H1 (cell line): ENCODE data around the gene NTNG2. TPM values are rescaled to one million over a fixed set of nuclear protein-coding genes. Genes with fewer than 3 reads are reported as not detected.

ENCODE experiments used
- CTCF ChIA-PET: fragments of 300-600 bp; sonication (Branson Sonifier 250); formaldehyde crosslinking; loops from one replicate; lab custom pipeline; 2021; ENCODE audit not compliant: partially characterized antibody; lab: Charles Lee
- POLR2A ChIA-PET: fragments of 300-600 bp; sonication (Branson Sonifier 250); formaldehyde crosslinking; loops from one replicate; lab custom pipeline; 2021; ENCODE audit warnings: inconsistent platforms; ENCODE audit not compliant: partially characterized antibody; lab: Charles Lee
- DNase-seq, 2 experiments: peaks; one replicate each; pipeline versions ENCODE4 v3.0.0 to v3.0.0-alpha.2; 2010 to 2022; ENCODE audit warnings: low spot score in 2 of 2, low read depth in 1 of 2, mixed read lengths in 1 of 2
- FAIRE-seq: peaks from 2 replicates; lab custom pipeline; 2011; peaks lifted over from hg19 to GRCh38; lab: Jason Lieb, UNC
- H2AFZ ChIP-seq: 2 replicates; pipeline ENCODE4 v1.8.1; 2012; ENCODE audit warnings: low read length, inconsistent platforms
- H2AK5ac ChIP-seq: 2 replicates; pipeline ENCODE4 v1.6.1; 2013; ENCODE audit warnings: low read depth, low read length
- H2BK120ac ChIP-seq: replicated peaks from 2 replicates; pipeline ENCODE3; 2013; ENCODE audit warnings: low read depth, low read length, inconsistent platforms
- H2BK12ac ChIP-seq: 2 replicates; pipeline ENCODE4 v1.6.1; 2013; ENCODE audit warnings: low read depth, low read length
- H2BK15ac ChIP-seq: 2 replicates; pipeline ENCODE4 v1.6.1; 2013; ENCODE audit warnings: low read length
- H2BK20ac ChIP-seq: 2 replicates; pipeline ENCODE4 v1.6.1; 2013; ENCODE audit warnings: low read length
- H2BK5ac ChIP-seq: 2 replicates; pipeline ENCODE4 v1.6.1; 2013; ENCODE audit warnings: low read depth, low read length
- H3K14ac ChIP-seq: 2 replicates; pipeline ENCODE4 v1.6.1; 2013; ENCODE audit warnings: inconsistent platforms; ENCODE audit not compliant: insufficient read length
- H3K18ac ChIP-seq: 2 replicates; pipeline ENCODE4 v1.6.1; 2013; ENCODE audit warnings: low read length; ENCODE audit errors: extremely low read depth
- H3K23ac ChIP-seq: 2 replicates; pipeline ENCODE4 v1.6.1; 2013; ENCODE audit warnings: inconsistent platforms; ENCODE audit not compliant: insufficient read length
- H3K23me2 ChIP-seq: 2 replicates; pipeline ENCODE4 v1.6.1; 2013; ENCODE audit warnings: low read depth, low read length
- H3K27ac ChIP-seq: 2 replicates; pipeline ENCODE4 v1.6.1; 2011; ENCODE audit warnings: low read depth, low read length, inconsistent platforms
- H3K27me3 ChIP-seq, 4 experiments: replicated peaks in 1 of 4; 1 replicate in 1 of 4; 2 replicates in 3 of 4; pipeline versions ENCODE4 v1.6.1 to v1.8.1; 2011 to 2013; ENCODE audit warnings: low read length in 3 of 4, mild to moderate bottlenecking in 3 of 4, inconsistent platforms in 2 of 4, mixed read lengths in 2 of 4, moderate library complexity in 1 of 4; ENCODE audit not compliant: control insufficient read depth in 3 of 4, insufficient read depth in 3 of 4; ENCODE audit errors: extremely low read depth in 1 of 4
- H3K36me3 ChIP-seq, 4 experiments: 2 replicates each; pipeline versions ENCODE4 v1.6.1 to v1.8.1; 2011 to 2013; ENCODE audit warnings: mild to moderate bottlenecking in 4 of 4, low read length in 3 of 4, moderate library complexity in 2 of 4, control low read depth in 1 of 4, inconsistent platforms in 1 of 4; ENCODE audit not compliant: insufficient read depth in 4 of 4, control insufficient read depth in 2 of 4
- H3K4ac ChIP-seq: replicated peaks from 2 replicates; pipeline ENCODE3; 2013; ENCODE audit warnings: low read length, low read depth, mixed read lengths, inconsistent platforms; ENCODE audit not compliant: insufficient read length
- H3K4me1 ChIP-seq, 4 experiments: replicated peaks in 1 of 4; 1 replicate in 1 of 4; 2 replicates in 3 of 4; pipeline versions ENCODE4 v1.6.1 to v1.8.1; 2011 to 2013; ENCODE audit warnings: low read length in 3 of 4, inconsistent platforms in 2 of 4, mixed read lengths in 1 of 4; ENCODE audit not compliant: insufficient read depth in 4 of 4, control insufficient read depth in 3 of 4
- H3K4me2 ChIP-seq, 2 experiments: 2 replicates each; pipeline versions ENCODE4 v1.6.1 to v1.8.1; 2011 to 2013; ENCODE audit warnings: low read depth in 2 of 2, low read length in 2 of 2, control low read depth in 1 of 2, inconsistent platforms in 1 of 2, mild to moderate bottlenecking in 1 of 2; ENCODE audit not compliant: insufficient read depth in 1 of 2
- H3K4me3 ChIP-seq, 4 experiments: fragments of 200-600, 300-600 bp in 1 of 4; sonication (generic), shearing (Covaris generic), sonication (Bioruptor Twin) in 1 of 4; 2 replicates each; pipeline versions ENCODE4 v1.5.1 to v1.8.1; 2011 to 2016; ENCODE audit warnings: low read length in 4 of 4, low read depth in 3 of 4, control low read depth in 2 of 4, inconsistent platforms in 2 of 4, mild to moderate bottlenecking in 2 of 4, mixed read lengths in 1 of 4, moderate library complexity in 1 of 4; ENCODE audit not compliant: insufficient read depth in 2 of 4; ENCODE audit errors: extremely low read depth in 1 of 4
- H3K56ac ChIP-seq: replicated peaks from 2 replicates; pipeline ENCODE3; 2013; ENCODE audit warnings: low read depth, mild to moderate bottlenecking, mixed read lengths, low read length, inconsistent platforms; ENCODE audit not compliant: insufficient read length
- H3K79me1 ChIP-seq: 2 replicates; pipeline ENCODE4 v1.6.1; 2013; ENCODE audit warnings: low read depth, low read length, control low read depth
- H3K79me2 ChIP-seq, 2 experiments: 2 replicates each; pipeline versions ENCODE4 v1.6.1 to v1.8.1; 2012 to 2013; ENCODE audit warnings: low read length in 2 of 2, mild to moderate bottlenecking in 2 of 2, inconsistent platforms in 1 of 2; ENCODE audit not compliant: insufficient read depth in 2 of 2, control insufficient read depth in 1 of 2
- H3K9ac ChIP-seq, 4 experiments: replicated peaks in 1 of 4; 1 replicate in 1 of 4; 2 replicates in 3 of 4; pipeline versions ENCODE4 v1.6.1 to v1.8.1; 2011 to 2013; ENCODE audit warnings: low read depth in 3 of 4, low read length in 3 of 4, control low read depth in 2 of 4, mild to moderate bottlenecking in 2 of 4, moderate library complexity in 2 of 4, inconsistent platforms in 1 of 4; ENCODE audit errors: extremely low read depth in 1 of 4
- H3K9me3 ChIP-seq, 2 experiments: 2 replicates each; pipeline versions ENCODE4 v1.6.1 to v1.8.1; 2012 to 2013; ENCODE audit warnings: mild to moderate bottlenecking in 2 of 2, moderate library complexity in 2 of 2, control low read depth in 1 of 2, inconsistent platforms in 1 of 2, low read depth in 1 of 2, low read length in 1 of 2, mixed read lengths in 1 of 2; ENCODE audit not compliant: insufficient read depth in 2 of 2
- H4K20me1 ChIP-seq, 2 experiments: replicated peaks in 1 of 2; 2 replicates each; pipeline versions ENCODE3 to v1.8.1; 2011 to 2013; ENCODE audit warnings: inconsistent platforms in 2 of 2, low read length in 2 of 2, mild to moderate bottlenecking in 1 of 2; ENCODE audit not compliant: insufficient read depth in 2 of 2, control insufficient read depth in 1 of 2
- H4K5ac ChIP-seq: 2 replicates; pipeline ENCODE4 v1.6.1; 2013; ENCODE audit warnings: low read length, low read depth, mixed read lengths, inconsistent platforms; ENCODE audit not compliant: insufficient read length
- H4K8ac ChIP-seq: 2 replicates; pipeline ENCODE4 v1.8.0; 2013; ENCODE audit warnings: mild to moderate bottlenecking, moderate library complexity, low read length, inconsistent platforms; ENCODE audit not compliant: insufficient read depth; ENCODE audit errors: extremely low read depth
- H4K91ac ChIP-seq: replicated peaks from 2 replicates; pipeline ENCODE3; 2013; ENCODE audit warnings: low read length, mixed read lengths, inconsistent platforms; ENCODE audit not compliant: insufficient read length
- CBX8 ChIP-seq: fragments of 300-800, 300-1000 bp; sonication (generic); IDR thresholded peaks from 2 replicates; pipeline ENCODE4 v1.7.1; 2016; ENCODE audit warnings: low read depth, low read length, borderline replicate concordance
- KDM1A ChIP-seq: fragments of 200-600, 300-600 bp; sonication (generic); IDR thresholded peaks from 2 replicates; pipeline ENCODE4 v1.7.1; 2016; ENCODE audit warnings: mild to moderate bottlenecking, low read length, borderline replicate concordance
- KDM4A ChIP-seq: IDR thresholded peaks from one replicate; pipeline ENCODE4 v1.7.1; 2012; ENCODE audit warnings: low read depth, mild to moderate bottlenecking, moderate library complexity, low read length, inconsistent platforms; ENCODE audit not compliant: severe bottlenecking
- POLR2AphosphoS5 ChIP-seq: IDR thresholded peaks from 2 replicates; pipeline ENCODE4 v1.6.1; 2011; ENCODE audit warnings: low read depth, low read length
- RAD21 ChIP-seq, 2 experiments: IDR thresholded peaks in 1 of 2; conservative IDR thresholded peaks in 1 of 2; 2 replicates each; pipeline ENCODE4 v1.6.1; 2011; ENCODE audit warnings: low read depth in 2 of 2, low read length in 2 of 2, improper control_type of control experiment in 1 of 2, inconsistent platforms in 1 of 2, mild to moderate bottlenecking in 1 of 2, moderate library complexity in 1 of 2
- RBBP5 ChIP-seq: IDR thresholded peaks from 2 replicates; pipeline ENCODE4 v1.7.1; 2012; ENCODE audit warnings: low read depth, mild to moderate bottlenecking, inconsistent platforms, low read length, moderate library complexity, borderline replicate concordance
- SP1 ChIP-seq: IDR thresholded peaks from 2 replicates; pipeline ENCODE4 v1.6.1; 2011; ENCODE audit warnings: low read depth, low read length
- SP2 ChIP-seq: IDR thresholded peaks from 2 replicates; pipeline ENCODE4 v1.6.1; 2012; ENCODE audit warnings: mild to moderate bottlenecking, low read length, inconsistent platforms
- TBP ChIP-seq: IDR thresholded peaks from 2 replicates; pipeline ENCODE4 v1.6.1; 2011; ENCODE audit warnings: low read depth, low read length, improper control_type of control experiment
- WGBS, 2 experiments: shearing (Covaris generic) in 1 of 2; methylation state at CpG; one replicate each; pipeline versions ENCODE4 v1.1.6 to v1.1.7; 2013 to 2015; ENCODE audit warnings: low lambda C conversion rate in 2 of 2, mixed read lengths in 2 of 2, inconsistent platforms in 1 of 2, low coverage in 1 of 2, missing lambda C conversion rate in 1 of 2; ENCODE audit not compliant: insufficient replicate concordance in 2 of 2, insufficient coverage in 1 of 2, insufficient read length in 1 of 2; ENCODE audit errors: extremely low coverage in 1 of 2, missing lambda C conversion rate in 1 of 2; 5-methylcytosine and 5-hydroxymethylcytosine counted together
- polyA plus RNA-seq, 7 experiments: library from polyadenylated mRNA; depleted of rRNA in 3 of 7; stranded (reverse) in 5 of 7; unstranded in 2 of 7; fragments of >200 nt in 5 of 7; fragments of 200-250 nt in 2 of 7; gene quantifications; 1 replicate in 5 of 7; 2 replicates in 1 of 7; 4 replicates in 1 of 7; pipeline versions ENCODE4 v1.2.1 to v1.2.3, GENCODE V29; 2011 to 2013; ENCODE audit warnings: missing spikeins in 2 of 7, mixed read lengths in 2 of 7
- total RNA-seq: library from RNA; stranded (reverse); fragmentation: NEBNext Ultra II Directional; extraction: Animal tissue kit (Norgen Biotek cat#: 25700); gene quantifications from 2 replicates; pipeline ENCODE4 v1.2.1, GENCODE V29; 2021
- TF ChIP-seq, protein P1 (sequence below): IDR thresholded peaks from 2 replicates; pipeline ENCODE4 v1.6.1; 2012; ENCODE audit warnings: low read length, inconsistent platforms

NTNG2 gene
- total and polyA plus RNA-seq, 2 of the 8 experiments (the other 6 are each of a cell fraction or from before 2014, with no cell fraction given), result 1.4 to 1.5 TPM

GRCh38 chr9:132235894-132236661, 74.2 kb downstream of the NTNG2 start:
- FAIRE-seq (peak; percentile 32), DNase-seq (peak; percentile 66 to 97)
- peak overlapping the region; percentile 27; the same call in 1 of the 2 replicates for H2BK20ac ChIP-seq
- H3K23me2 ChIP-seq, result peaks cover 4% of the 10 kb centered on the region; the same call in 1 of the 2 replicates
- no peak overlapping the region for H4K91ac ChIP-seq
- H3K9ac ChIP-seq, result no peak overlapping the region
- no peaks in the 10 kb centered on the region for H3K36me3 ChIP-seq
- H3K79me2 ChIP-seq, result no peaks in the 10 kb centered on the region
- 0 out of 2 replicates have a peak overlapping the region, but pooled peaks have one; percentile 37 for H2BK15ac ChIP-seq
- no peak overlapping the region for H3K18ac ChIP-seq
- no peak overlapping the region for H3K4me3 ChIP-seq
- H3K27me3 ChIP-seq, result no peaks in the 10 kb centered on the region; a peak in 1 of 7 replicates
- CTCF ChIA-PET, result interaction anchor here (0.7 to 16.9 kb wide), 47 partner anchors 8 to 473 kb away, joined by 3 to 370 read pairs (median 4); partner anchors contain the start of gene NTNG2
- no peak overlapping the region for H3K23ac ChIP-seq
- no peak overlapping the region for H4K8ac ChIP-seq
- no peak overlapping the region for H2BK120ac ChIP-seq
- no peak overlapping the region for H3K4ac ChIP-seq
- H3K56ac ChIP-seq, result no peak overlapping the region
- H3K79me1 ChIP-seq, result no peaks in the 10 kb centered on the region
- no peak overlapping the region for H3K14ac ChIP-seq
- WGBS, 2 experiments, result 50% methylated on average over 14 of the region's 19 CpGs; no CpG with 5 or more reads in 1 of the 2 experiments
- peak overlapping the region; percentile 62; the same call in 1 of the 2 replicates for H2BK12ac ChIP-seq
- H2BK5ac ChIP-seq, result no peak overlapping the region
- POLR2A ChIA-PET, result interaction anchor here (1.4 kb wide), 1 partner anchor 72 kb away, joined by 4 read pairs; no protein-coding TSS in a partner anchor
- peaks cover 0 to 2% of the 10 kb centered on the region in 2 experiments for H4K20me1 ChIP-seq
- H3K4me1 ChIP-seq, result peaks cover 0 to 15% (median 9%) of the 10 kb centered on the region in 4 experiments; a peak in 6 of 7 replicates
- H4K5ac ChIP-seq, result no peak overlapping the region
- H2AFZ ChIP-seq, result no peak overlapping the region
- H2AK5ac ChIP-seq, result no peak overlapping the region
- H3K4me2 ChIP-seq, result no peak overlapping the region
- no peak overlapping the region for H3K27ac ChIP-seq
- H3K9me3 ChIP-seq, result no peaks in the 10 kb centered on the region
- TF ChIP-seq CBX8 (no peak), SP2 (no peak), RAD21 (IDR thresholded peaks at IDR 0.05 in 1 of 2, conservative IDR thresholded peaks at IDR 0.05 in 1 of 2; ENCODE audit: low read depth in 2 of 2, low read length in 2 of 2) (peak; percentile 98), POLR2AphosphoS5 (no peak), KDM4A (no peak), TBP (no peak), SP1 (no peak), RBBP5 (no peak), KDM1A (no peak)
- TF ChIP-seq, protein P1, sequence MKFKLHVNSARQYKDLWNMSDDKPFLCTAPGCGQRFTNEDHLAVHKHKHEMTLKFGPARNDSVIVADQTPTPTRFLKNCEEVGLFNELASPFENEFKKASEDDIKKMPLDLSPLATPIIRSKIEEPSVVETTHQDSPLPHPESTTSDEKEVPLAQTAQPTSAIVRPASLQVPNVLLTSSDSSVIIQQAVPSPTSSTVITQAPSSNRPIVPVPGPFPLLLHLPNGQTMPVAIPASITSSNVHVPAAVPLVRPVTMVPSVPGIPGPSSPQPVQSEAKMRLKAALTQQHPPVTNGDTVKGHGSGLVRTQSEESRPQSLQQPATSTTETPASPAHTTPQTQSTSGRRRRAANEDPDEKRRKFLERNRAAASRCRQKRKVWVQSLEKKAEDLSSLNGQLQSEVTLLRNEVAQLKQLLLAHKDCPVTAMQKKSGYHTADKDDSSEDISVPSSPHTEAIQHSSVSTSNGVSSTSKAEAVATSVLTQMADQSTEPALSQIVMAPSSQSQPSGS, result no peak
